ENCODE data around the gene SPDYE2.
"Not testable (repeated sequence)": the region's sequence is repeated elsewhere in the genome, so short reads cannot be mapped to it uniquely, and the experiment has no call there.

- TF ChIP-seq CTCF (IDR thresholded peaks at IDR 0.05; ENCODE audit: extremely low read depth in 1 of 2, insufficient read depth in 1 of 2, low read depth in 1 of 2, low read length in 2 of 2); EZH2 (IDR thresholded peaks at IDR 0.05; ENCODE audit: borderline replicate concordance, low read depth, low read length, severe bottlenecking); POLR2A (IDR thresholded peaks at IDR 0.05; ENCODE audit: low read depth, low read length); FOS (IDR thresholded peaks at IDR 0.05; ENCODE audit: borderline replicate concordance, insufficient read depth, low read length); JUN (IDR thresholded peaks at IDR 0.05; ENCODE audit: borderline replicate concordance, insufficient read depth, insufficient read length, low read depth); MAX (IDR thresholded peaks at IDR 0.05; ENCODE audit: insufficient read depth, insufficient read length); POLR2AphosphoS5 (IDR thresholded peaks at IDR 0.05; ENCODE audit: insufficient read depth, low read depth, low read length); MYC (IDR thresholded peaks at IDR 0.05; ENCODE audit: low read depth, low read length): not testable (repeated sequence)
These were observed 23.6 kb downstream of the SPDYE2 start for GRCh38 chr7:102574607-102575006.

Measured in endothelial cell of umbilical vein (primary cell).